Measurements from ENCODE around the gene CTIF.

Gene CTIF

DNA sequence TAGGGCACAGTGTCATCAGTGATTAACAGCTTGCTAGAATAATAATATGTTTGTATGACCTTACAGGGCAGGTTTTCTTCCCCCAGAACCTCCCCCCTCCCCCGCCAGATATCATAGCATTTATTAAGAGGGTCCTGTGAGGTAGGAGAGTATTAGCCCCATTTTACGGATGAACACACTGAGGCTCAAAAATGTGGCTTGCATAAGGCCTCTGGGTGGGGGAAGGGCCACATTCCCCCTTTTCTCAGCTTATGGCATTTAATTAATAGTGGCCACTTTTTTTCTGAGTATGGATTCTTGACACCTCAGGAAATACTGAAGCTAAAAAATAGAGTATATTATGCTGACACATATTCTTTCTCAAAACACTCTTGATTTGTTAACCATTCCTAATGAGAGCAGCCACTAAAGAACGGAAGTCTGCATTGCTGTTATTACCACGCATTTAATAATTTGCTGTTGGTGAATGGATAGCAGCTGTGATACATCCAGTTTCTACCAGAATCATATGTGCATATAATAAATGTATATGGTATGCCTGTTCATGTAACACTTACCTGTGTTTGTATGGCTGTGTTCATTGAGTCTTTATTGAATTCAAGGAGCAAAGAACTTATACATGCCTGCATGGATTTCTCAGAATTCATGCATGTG lies 3.0 kb downstream of the CTIF start:
- no peak for FAIRE-seq
- DNase-seq (ENCODE audit: insufficient read length, low spot score), result no peak

DNA sequence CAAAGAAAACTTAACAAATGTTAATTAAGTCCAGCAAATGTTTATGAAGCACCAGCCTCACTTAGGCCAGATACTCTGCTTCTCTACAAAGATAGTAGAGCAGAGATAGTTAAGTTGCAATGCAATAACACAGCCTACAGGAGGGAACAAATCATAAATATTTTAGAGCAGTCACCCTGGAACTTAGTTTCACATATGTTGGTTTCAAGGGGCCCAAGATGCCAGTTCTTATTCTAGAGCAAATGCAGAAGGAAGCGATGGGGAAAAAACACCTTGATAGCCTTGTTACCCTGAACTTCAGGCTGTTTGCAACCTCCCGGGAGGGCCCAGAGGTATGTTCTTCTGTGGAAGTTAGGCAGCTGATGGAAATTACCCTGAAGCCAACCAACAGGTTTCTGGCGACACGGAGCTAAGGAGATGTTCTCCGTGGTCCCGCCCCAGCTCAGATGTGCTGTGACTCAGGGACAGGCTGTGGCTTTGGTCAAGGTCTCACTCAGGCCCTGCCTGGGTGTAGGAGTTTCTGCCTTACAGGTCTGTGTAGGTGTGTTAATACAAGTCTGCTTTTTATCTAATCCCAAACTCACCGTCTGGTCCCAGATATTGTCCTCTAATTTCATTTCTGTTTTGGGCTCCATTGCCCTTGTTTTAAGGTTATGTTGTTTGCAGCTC lies 3.8 kb downstream of the CTIF start:
- TF ChIP-seq TAF1 (IDR thresholded peaks at IDR 0.05; ENCODE audit: low read depth, low read length), result no peak
- TF ChIP-seq SPI1 (IDR thresholded peaks at IDR 0.05; ENCODE audit: low read depth, low read length), result no peak
- TF ChIP-seq POLR2AphosphoS5 (IDR thresholded peaks at IDR 0.05; ENCODE audit: low read depth, low read length), result no peak
- TF ChIP-seq POLR2A (IDR thresholded peaks at IDR 0.05; ENCODE audit: low read depth, low read length), result no peak
- no peak for TF ChIP-seq POU2F2 (IDR thresholded peaks at IDR 0.05; ENCODE audit: low read depth, low read length)
- TF ChIP-seq PAX5 (IDR thresholded peaks at IDR 0.05; ENCODE audit: insufficient read depth, low read length, severe bottlenecking), result no peak
- FAIRE-seq, result no peak
- no peak for DNase-seq (ENCODE audit: insufficient read length, low spot score)

More for the DNA sequence above, 3.0 kb downstream of the CTIF start:
- TF ChIP-seq TAF1 (IDR thresholded peaks at IDR 0.05; ENCODE audit: low read depth, low read length) (no peak), POLR2AphosphoS5 (IDR thresholded peaks at IDR 0.05; ENCODE audit: low read depth, low read length) (no peak), POU2F2 (IDR thresholded peaks at IDR 0.05; ENCODE audit: low read depth, low read length) (no peak), POLR2A (IDR thresholded peaks at IDR 0.05; ENCODE audit: low read depth, low read length) (no peak)

GRCh38 chr18:48543228-48543627 lies 4.4 kb downstream of the CTIF start:
- TF ChIP-seq SPI1 (IDR thresholded peaks at IDR 0.05; ENCODE audit: low read depth, low read length) (no peak), POU2F2 (IDR thresholded peaks at IDR 0.05; ENCODE audit: low read depth, low read length) (no peak), TAF1 (IDR thresholded peaks at IDR 0.05; ENCODE audit: low read depth, low read length) (no peak), PAX5 (IDR thresholded peaks at IDR 0.05; ENCODE audit: insufficient read depth, low read length, severe bottlenecking) (no peak)
- DNase-seq (ENCODE audit: insufficient read length, low spot score) (no peak), FAIRE-seq (no peak)

DNA sequence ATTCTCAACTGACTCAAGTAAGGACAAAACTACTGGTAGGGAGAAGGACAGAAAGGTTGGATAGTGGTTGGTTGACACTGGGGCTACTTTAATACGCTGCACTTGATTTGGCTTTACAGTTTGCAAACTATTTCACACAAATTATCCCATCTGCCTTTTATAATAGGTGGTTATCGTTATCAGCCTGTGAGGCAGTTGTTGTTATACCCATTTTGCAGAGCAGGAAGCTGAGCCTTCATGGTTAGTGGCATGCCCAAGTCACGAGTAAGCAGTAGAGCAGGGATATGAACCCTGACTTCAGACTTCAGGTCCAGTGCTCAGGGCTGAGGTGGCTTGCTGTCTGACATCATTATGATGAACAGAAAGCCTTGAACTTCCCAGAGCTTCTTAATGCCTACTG lies 5.3 kb downstream of the CTIF start:
- TF ChIP-seq POLR2A (IDR thresholded peaks at IDR 0.05; ENCODE audit: low read depth, low read length) (no peak), POLR2AphosphoS5 (IDR thresholded peaks at IDR 0.05; ENCODE audit: low read depth, low read length) (no peak), TAF1 (IDR thresholded peaks at IDR 0.05; ENCODE audit: low read depth, low read length) (no peak), PAX5 (IDR thresholded peaks at IDR 0.05; ENCODE audit: insufficient read depth, low read length, severe bottlenecking) (no peak), POU2F2 (IDR thresholded peaks at IDR 0.05; ENCODE audit: low read depth, low read length) (no peak), SPI1 (IDR thresholded peaks at IDR 0.05; ENCODE audit: low read depth, low read length) (no peak)
- FAIRE-seq (no peak), DNase-seq (ENCODE audit: insufficient read length, low spot score) (no peak)

DNA sequence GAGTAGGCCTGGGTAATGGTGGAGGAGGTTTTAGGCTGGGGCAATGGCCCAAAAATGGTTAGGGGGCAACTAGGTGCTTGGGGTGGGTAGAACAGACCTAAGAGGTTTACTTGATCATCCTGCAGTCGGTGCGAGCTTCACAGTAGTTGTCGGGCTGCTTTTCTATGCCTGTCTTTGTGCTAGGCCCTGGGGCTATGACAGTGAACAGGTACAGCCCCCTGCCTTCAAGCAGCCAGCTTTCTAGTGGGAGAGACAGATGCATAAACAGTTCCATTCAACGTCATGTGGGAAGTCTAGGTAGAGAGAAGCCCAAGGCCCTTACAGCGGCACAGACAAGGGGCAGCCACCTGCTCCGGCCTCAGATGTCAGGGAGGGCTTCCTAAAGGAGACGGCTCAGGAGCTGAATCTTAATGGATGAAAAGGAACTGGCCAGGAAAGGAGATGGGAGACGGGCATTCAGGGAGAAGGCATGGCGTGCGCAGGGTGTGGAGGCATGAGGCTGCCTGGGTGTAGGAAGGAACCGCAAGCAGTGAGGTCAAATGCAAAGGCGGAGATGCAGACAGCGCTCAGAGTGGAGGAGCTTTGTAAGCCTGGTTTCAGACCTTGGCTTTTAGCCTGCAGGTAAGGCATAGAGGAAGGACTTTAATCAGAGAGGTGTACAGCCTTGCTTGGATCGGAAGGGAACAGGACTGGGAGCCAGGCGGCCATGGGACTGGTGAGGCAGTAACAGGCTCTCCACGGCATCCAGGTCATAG lies 6.0 kb downstream of the CTIF start:
- no peak for DNase-seq (ENCODE audit: insufficient read length, low spot score)
- no peak for TF ChIP-seq POLR2AphosphoS5 (IDR thresholded peaks at IDR 0.05; ENCODE audit: low read depth, low read length)
- no peak for TF ChIP-seq TAF1 (IDR thresholded peaks at IDR 0.05; ENCODE audit: low read depth, low read length)
- no peak for TF ChIP-seq POU2F2 (IDR thresholded peaks at IDR 0.05; ENCODE audit: low read depth, low read length)
- TF ChIP-seq PAX5 (IDR thresholded peaks at IDR 0.05; ENCODE audit: insufficient read depth, low read length, severe bottlenecking), result no peak
- TF ChIP-seq POLR2A (IDR thresholded peaks at IDR 0.05; ENCODE audit: low read depth, low read length), result no peak
- no peak for FAIRE-seq

GRCh38 chr18:48545757-48546321 lies 7.0 kb downstream of the CTIF start:
- TF ChIP-seq SPI1 (IDR thresholded peaks at IDR 0.05; ENCODE audit: low read depth, low read length) (no peak), TAF1 (IDR thresholded peaks at IDR 0.05; ENCODE audit: low read depth, low read length) (no peak), POLR2A (IDR thresholded peaks at IDR 0.05; ENCODE audit: low read depth, low read length) (no peak), POU2F2 (IDR thresholded peaks at IDR 0.05; ENCODE audit: low read depth, low read length) (no peak), POLR2AphosphoS5 (IDR thresholded peaks at IDR 0.05; ENCODE audit: low read depth, low read length) (no peak), PAX5 (IDR thresholded peaks at IDR 0.05; ENCODE audit: insufficient read depth, low read length, severe bottlenecking) (no peak)
- DNase-seq (ENCODE audit: insufficient read length, low spot score) (no peak), FAIRE-seq (no peak)

DNA sequence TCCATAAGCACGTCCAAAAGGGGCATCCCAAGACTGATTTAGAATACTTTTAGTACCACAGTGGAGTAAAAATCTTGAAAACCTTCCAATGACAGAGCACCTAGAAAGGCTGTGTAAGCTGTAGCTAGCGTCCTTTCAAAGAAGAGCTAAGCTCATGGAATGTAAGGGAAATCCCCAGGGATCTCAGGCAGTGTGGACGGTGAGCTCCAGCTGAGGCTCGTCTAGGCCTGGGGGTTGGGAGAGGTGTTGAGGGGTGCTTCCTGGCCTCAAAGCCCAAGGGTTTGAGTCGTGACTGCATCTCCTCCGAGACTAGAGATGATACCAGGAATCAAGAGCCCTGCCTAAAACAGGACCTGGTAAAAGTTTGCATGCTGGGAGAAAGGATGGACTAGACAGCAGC lies 7.6 kb downstream of the CTIF start:
- no peak for TF ChIP-seq POLR2AphosphoS5 (IDR thresholded peaks at IDR 0.05; ENCODE audit: low read depth, low read length)
- TF ChIP-seq POLR2A (IDR thresholded peaks at IDR 0.05; ENCODE audit: low read depth, low read length), result no peak
- TF ChIP-seq POU2F2 (IDR thresholded peaks at IDR 0.05; ENCODE audit: low read depth, low read length), result no peak
- no peak for TF ChIP-seq PAX5 (IDR thresholded peaks at IDR 0.05; ENCODE audit: insufficient read depth, low read length, severe bottlenecking)
- TF ChIP-seq SPI1 (IDR thresholded peaks at IDR 0.05; ENCODE audit: low read depth, low read length), result no peak
- no peak for TF ChIP-seq TAF1 (IDR thresholded peaks at IDR 0.05; ENCODE audit: low read depth, low read length)
- FAIRE-seq, result no peak
- no peak for DNase-seq (ENCODE audit: insufficient read length, low spot score)

GRCh38 chr18:48547531-48547981 lies 8.7 kb downstream of the CTIF start:
- FAIRE-seq, result no peak
- DNase-seq (ENCODE audit: insufficient read length, low spot score), result no peak
- TF ChIP-seq POLR2A (IDR thresholded peaks at IDR 0.05; ENCODE audit: low read depth, low read length) (no peak), PAX5 (IDR thresholded peaks at IDR 0.05; ENCODE audit: insufficient read depth, low read length, severe bottlenecking) (no peak), POLR2AphosphoS5 (IDR thresholded peaks at IDR 0.05; ENCODE audit: low read depth, low read length) (no peak), SPI1 (IDR thresholded peaks at IDR 0.05; ENCODE audit: low read depth, low read length) (no peak), POU2F2 (IDR thresholded peaks at IDR 0.05; ENCODE audit: low read depth, low read length) (no peak), TAF1 (IDR thresholded peaks at IDR 0.05; ENCODE audit: low read depth, low read length) (no peak)

Measured in GM12891 (cell line).